Esophagus muscularis mucosa (tissue), 3 donors: ENCODE data around the gene TARDBP.

Experiments
- POLR2A ChIP-seq: fragments of 450-650 bp; IDR thresholded peaks from one replicate; pipeline ENCODE4 v1.6.1; 2017; ENCODE audit warnings: antibody characterized with exemption, moderate library complexity, mild to moderate bottlenecking, low read depth
- TF ChIP-seq, protein P1 (sequence below), 3 experiments: fragments of 200-600 bp in 2 of 3; fragments of 450-650 bp in 1 of 3; sonication (generic) in 2 of 3; IDR thresholded peaks; one replicate each; pipeline ENCODE4 v1.5.1; 2017 to 2019; ENCODE audit warnings: antibody characterized with exemption in 3 of 3, mild to moderate bottlenecking in 2 of 3, moderate library complexity in 1 of 3

DNA sequence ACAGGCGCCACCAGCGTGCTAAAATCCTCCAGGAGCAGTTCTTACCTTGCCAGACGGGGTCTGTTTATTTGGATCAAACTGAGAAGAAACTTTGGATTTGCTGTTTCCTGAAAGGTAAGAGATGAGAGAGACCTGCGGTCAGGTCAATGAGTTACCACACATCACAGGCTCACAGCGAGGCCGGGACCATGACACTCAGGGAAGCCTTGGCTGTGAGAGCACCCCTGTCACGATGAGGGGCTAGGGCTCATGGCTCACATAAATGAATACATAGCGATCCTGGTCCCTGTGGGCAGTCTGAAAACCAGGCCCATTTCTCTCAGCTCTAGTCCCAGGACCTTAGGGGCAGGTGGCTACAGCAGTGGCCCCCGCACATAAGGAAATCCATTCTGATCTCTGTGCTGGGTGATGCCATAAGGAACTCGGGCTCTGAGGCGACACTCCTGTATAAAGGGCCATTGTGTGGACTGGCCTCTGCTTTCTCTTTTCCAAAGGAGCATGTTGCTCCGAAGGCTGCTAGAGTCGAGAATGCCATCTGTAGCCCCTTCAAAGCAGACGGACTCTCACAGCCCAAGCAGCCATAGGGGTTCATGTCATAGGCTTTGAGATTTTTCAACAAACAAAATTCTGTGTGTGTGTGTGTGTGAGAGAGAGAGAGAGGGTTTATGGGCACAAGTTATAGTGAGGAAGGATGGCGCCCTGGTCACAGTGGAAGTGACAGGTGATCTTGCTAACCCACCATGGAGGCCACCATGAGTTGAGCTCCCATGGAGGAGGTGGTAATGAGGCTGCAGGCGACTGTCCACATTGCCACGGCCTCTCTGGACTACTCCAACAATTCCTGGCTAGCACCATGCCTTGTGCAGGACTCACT is 56.4 kb downstream of the TARDBP start:
- TF ChIP-seq, protein P1, sequence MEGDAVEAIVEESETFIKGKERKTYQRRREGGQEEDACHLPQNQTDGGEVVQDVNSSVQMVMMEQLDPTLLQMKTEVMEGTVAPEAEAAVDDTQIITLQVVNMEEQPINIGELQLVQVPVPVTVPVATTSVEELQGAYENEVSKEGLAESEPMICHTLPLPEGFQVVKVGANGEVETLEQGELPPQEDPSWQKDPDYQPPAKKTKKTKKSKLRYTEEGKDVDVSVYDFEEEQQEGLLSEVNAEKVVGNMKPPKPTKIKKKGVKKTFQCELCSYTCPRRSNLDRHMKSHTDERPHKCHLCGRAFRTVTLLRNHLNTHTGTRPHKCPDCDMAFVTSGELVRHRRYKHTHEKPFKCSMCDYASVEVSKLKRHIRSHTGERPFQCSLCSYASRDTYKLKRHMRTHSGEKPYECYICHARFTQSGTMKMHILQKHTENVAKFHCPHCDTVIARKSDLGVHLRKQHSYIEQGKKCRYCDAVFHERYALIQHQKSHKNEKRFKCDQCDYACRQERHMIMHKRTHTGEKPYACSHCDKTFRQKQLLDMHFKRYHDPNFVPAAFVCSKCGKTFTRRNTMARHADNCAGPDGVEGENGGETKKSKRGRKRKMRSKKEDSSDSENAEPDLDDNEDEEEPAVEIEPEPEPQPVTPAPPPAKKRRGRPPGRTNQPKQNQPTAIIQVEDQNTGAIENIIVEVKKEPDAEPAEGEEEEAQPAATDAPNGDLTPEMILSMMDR (IDR thresholded peaks at IDR 0.05): no peak
- no peak for TF ChIP-seq POLR2A
